Nucleus accumbens (tissue), 56 donors: ENCODE measurements around the gene PHC2.

Source experiments
- DNase-seq, 56 donors: peaks; one replicate each; lab custom pipeline; 2025; lab: John Stamatoyannopoulos, UW

PHC2 gene

GRCh38 chr1:33455539-33456501 lies 24.9 kb upstream of the PHC2 start:
- peak in 41 of 56 donors; percentile 14 to 77 (median 31) for DNase-seq

DNA sequence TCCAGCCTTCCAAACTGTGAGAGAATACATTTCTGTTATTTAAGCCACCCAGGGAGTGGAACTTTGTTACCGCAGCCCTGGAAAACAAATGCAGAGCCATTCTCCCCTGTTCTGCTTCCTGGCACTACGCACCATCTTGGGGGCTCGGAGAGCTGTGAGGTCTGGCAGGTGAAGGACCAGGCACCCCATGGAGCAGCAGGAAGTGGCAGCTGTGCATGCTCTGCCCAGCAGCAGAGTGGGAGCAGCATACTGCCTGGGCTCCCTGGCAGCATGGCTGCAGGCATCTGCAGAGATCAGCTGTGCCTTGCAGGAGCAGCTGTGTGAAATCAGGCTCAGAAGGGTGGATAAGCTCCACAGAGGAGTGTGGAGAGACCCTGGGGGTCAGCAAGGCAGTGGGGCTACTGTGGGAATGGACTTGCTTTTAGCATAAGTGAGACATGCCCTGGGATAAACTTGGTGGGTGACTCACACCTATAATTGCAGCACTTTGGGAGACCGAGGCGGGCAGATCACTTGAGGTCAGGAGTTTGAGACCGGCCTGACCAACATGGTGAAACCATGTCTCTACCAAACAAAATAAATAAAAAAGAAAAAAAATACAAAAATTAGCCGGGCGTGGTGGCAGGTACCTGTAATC lies 23.9 kb upstream of the PHC2 start:
- DNase-seq = no peak

- no peak for DNase-seq
Observed at GRCh38 chr1:33446590-33446989, 15.7 kb upstream of the PHC2 start.

GRCh38 chr1:33445108-33445507 lies 14.2 kb upstream of the PHC2 start:
- no peak for DNase-seq

- no peak for DNase-seq
Observed at GRCh38 chr1:33443705-33444180, 12.8 kb upstream of the PHC2 start.

DNA sequence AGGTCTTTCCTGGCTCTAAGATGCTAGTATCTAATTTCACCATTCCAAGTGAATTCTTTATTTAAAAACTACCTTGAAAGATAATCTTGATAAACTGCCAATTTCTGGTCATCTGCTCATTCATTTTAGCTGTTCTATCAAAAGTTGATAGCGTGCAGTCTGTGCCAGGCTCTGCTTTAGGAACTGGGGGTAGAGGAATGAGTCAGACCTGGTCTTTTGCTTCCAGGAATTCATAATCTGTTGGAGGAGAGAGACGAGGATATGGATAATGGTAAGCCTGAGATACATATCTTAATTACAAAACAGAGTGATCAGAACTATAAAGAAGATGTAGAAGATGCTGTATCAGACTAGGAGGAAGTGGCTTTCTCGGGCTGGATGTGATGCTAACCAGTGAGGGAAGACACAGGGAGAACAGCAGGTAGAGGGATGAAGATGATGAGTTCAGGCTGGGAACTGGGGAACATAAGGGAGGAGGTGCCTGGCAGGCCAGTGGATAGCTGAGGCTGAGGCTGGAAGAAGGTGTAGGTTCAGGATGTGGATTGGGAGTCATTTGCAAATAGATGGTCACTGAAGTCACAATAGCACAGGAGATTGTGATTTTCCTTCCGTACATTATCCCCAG lies 12.3 kb upstream of the PHC2 start:
- DNase-seq = no peak

DNA sequence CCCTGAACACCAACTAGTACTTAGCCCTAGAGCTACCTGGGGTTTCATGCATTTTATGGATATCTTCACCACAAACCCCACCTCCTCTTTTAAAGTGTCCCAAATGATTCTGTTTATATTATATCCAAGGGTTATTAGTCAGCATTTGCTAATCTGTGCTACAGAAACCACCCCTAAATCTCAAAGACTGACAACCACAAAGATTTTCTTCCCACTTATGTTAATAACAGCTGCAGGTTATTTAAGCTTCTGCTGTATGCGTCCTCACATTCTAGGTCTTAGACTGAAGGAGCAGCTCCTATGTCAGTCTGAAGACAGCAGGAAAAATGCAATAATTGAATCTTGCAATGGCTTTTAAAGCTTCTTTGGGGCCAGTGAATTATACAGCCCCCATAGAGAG lies 11.2 kb upstream of the PHC2 start:
- no peak for DNase-seq

GRCh38 chr1:33441088-33441745 lies 10.3 kb upstream of the PHC2 start:
- no peak for DNase-seq

GRCh38 chr1:33439662-33440061 lies 8.8 kb upstream of the PHC2 start:
- no peak for DNase-seq

GRCh38 chr1:33438364-33439160 lies 7.7 kb upstream of the PHC2 start:
- DNase-seq = no peak

GRCh38 chr1:33436557-33437285 lies 5.8 kb upstream of the PHC2 start:
- DNase-seq = no peak

DNA sequence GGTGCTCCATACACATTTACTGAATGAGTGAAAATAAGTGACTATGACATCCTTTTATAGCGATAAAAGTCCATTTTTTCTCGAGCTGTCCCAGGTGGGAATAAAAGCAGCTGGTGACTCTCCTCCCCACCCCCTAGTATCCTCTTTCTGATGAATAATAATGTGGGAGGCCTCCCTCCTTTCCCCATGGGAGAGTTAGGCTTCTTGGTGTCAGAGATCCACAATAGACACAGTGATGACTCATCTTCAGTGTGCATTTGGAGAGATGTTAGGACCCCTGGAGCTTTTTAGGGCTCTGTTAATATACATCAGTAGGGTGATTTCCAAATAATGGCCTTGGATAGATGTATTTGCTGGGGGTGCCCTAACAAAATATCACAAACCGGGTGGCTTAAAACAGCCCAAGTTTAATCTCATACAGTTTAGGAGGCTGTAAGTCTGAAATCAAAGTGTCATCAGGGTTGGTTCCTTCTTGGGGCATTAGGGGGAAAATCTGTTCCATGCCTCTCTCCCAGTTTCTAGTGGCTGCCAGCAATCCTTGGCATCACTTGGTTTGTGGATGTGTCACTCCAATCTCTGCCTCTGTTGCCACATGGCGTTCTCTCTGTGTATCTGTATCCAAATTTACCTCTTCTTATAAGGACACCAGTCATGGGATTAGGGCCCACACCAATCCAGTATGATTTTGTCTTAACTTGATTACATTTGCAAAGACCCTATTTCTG lies 4.4 kb upstream of the PHC2 start:
- no peak for DNase-seq

- DNase-seq = no peak
Observed at GRCh38 chr1:33434363-33434750, 3.5 kb upstream of the PHC2 start.

DNA sequence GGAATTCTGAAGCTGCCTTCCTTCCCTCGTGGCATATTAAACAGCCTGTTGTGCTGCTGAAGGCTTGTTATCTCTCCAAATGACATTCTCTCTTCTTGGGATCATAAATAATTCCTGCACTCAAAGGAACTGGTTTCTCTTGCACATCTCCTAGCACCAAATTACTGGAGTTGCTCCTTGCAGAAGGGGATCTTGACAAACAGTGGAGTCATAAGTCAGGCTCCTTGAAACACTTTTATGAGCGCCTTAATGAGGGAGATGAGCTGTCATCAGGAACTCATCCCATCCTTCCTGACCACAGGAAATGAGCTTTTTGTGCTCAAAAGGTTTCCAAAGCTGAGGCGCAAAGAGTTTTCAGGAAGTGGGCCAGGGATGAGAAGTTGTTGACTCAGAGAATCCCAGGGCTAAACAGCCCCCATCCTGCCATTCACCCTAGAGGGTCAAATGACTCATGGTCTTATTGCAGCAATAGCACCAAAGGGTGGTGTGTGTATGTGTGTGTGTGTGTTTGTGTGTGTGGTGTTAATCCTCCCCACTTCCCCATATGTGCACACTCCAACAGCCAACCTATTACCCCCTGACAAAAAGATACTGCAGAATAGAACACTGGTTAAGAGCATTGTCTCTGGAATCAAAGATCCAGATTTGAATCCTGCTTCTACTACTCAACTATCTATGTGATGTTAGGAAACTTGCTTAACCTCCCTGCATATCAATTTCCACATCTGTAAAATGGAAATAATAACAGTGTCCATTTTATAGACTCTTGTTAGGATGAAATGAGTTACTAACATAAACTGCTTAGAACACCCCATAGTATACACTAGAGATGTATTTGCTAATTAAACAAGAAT lies 2.8 kb upstream of the PHC2 start:
- DNase-seq = peak in 1 of 56 donors; percentile 51

- peak in 33 of 56 donors; percentile 8 to 72 (median 48) for DNase-seq
Observed at GRCh38 chr1:33429856-33430691, 821 bp downstream of the PHC2 start.

DNA sequence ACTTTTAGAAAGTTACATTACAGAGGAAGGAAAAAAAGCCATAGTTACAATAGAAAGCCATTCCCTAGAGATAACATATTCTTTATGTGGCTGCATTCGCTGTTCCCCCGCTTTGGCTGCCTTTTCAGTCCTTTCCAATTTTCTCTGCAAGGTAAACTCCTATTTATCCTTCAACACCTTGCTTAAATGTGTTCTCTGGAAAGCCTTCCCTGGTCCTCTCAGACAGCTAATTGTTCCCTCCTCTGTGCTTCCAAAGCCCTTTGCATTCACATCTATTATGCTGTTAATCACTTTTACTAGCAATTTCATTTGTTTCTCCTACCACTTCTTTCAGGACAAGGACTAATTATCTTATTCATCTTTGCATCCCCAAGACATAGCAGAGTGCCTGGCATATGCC lies 1.6 kb downstream of the PHC2 start:
- no peak for DNase-seq

DNA sequence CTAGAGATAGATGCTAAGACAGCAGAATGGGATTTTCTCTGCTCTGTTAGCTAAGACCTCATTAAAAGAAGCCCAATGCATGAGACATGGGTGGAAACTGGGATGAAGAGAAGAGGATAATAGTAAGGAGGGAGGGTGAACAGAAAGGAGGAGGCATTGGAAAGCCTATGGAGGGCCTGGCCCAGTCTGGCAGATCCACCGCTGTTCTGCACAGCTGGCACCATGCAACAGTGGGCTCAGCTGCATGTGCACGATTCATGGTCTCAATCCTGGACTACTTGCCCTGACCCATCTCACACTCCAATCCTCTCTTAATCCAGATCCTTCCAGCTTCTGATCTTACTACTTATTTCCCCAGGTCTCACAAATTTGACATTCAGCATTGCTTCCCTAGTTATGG lies 2.2 kb downstream of the PHC2 start:
- peak in 1 of 56 donors; percentile 8 for DNase-seq
